Raji (cell line): ENCODE data around the gene CXorf65.

ENCODE experiments used
- POLR2A ChIP-seq: IDR thresholded peaks from 2 replicates; pipeline ENCODE4 v1.6.1; 2011; ENCODE audit warnings: low read depth, low read length, control low read depth; ENCODE audit not compliant: insufficient read depth

The CXorf65 gene

GRCh38 chrX:71111921-71112431, 5.4 kb upstream of the CXorf65 start:
- TF ChIP-seq POLR2A = no peak

- TF ChIP-seq POLR2A = peak; percentile 86
Observed at GRCh38 chrX:71111141-71111843, 4.8 kb upstream of the CXorf65 start, which contains the start of gene IL2RG. IL2RG (minus strand) TSS chrX:71111577; CDS start chrX:71111539, 38 bp downstream.

GRCh38 chrX:71109051-71109450, 2.5 kb upstream of the CXorf65 start:
- TF ChIP-seq POLR2A = no peak

GRCh38 chrX:71107762-71108360, 1.3 kb upstream of the CXorf65 start:
- no peak for TF ChIP-seq POLR2A

GRCh38 chrX:71107245-71107644, 705 bp upstream of the CXorf65 start:
- no peak for TF ChIP-seq POLR2A

- no peak for TF ChIP-seq POLR2A
Observed at GRCh38 chrX:71105628-71106027, 912 bp downstream of the CXorf65 start.

DNA sequence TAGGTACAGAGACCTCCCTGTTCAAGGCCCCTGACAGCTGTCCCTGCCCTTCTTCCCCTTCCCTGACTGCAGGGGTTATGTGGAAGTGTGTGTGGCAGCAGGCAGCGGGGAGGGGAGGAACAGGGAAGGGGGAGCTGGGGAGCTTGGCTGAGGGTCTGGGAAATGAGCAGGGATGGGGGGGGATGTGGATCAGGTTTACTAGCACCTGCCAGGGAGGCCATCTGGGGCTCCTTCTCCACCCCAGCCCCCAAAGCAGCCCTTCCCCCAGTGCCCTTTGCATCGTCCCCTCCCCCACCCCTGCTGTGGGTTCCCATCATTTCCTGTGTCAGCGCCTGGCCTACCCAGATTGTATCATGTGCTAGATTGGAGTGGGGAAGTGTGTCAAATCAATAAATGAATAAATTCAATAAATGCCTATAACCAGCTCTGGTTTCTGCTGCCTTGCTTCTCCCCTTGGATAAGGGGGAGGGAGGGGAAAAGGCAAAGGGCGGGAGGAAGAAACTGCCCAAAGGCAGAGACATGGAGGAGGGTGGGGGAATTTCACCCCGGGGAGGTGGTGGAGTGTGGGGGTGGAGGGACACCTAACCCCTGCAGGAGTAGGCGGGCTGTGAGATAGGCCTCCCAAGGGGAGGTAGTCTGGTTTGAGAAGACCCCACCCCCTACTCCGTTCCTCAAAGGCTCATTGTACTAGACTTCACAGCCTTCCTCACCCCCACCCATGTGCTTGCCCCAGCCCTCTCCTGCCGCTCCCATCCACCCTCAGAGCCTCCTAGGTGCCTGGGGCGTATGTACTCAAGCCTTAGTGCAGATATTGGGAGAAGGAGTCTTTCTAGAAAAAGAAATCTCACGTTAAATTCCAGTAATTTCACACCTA, 3.2 kb downstream of the CXorf65 start:
- TF ChIP-seq POLR2A = no peak

DNA sequence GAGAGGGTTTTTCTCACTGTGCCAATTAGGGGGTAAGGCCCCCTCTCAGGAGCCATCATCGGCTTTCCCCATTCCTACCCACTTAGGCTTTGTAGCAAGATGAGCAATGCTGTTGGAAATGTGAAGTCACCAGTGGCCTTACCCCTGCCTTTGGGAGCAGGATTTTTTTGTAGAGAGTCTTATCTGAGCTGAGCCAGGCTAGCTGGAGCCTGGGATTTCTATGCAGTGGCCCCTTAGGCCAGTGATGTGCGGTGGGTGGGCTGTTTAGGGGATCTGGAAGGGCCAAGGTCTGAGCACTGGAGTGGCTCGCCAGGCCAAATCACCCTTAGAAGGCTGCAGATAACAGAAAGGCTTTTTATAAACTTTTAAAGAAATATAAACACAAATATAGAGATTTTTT, 4.2 kb downstream of the CXorf65 start:
- TF ChIP-seq POLR2A = no peak

GRCh38 chrX:71100581-71101505, 5.7 kb downstream of the CXorf65 start:
- TF ChIP-seq POLR2A = no peak

- no peak for TF ChIP-seq POLR2A
Observed at GRCh38 chrX:71099736-71100135, 6.8 kb downstream of the CXorf65 start.

- no peak for TF ChIP-seq POLR2A
Observed at GRCh38 chrX:71098951-71099506, 7.5 kb downstream of the CXorf65 start.

GRCh38 chrX:71098302-71098701, 8.2 kb downstream of the CXorf65 start:
- TF ChIP-seq POLR2A = no peak

DNA sequence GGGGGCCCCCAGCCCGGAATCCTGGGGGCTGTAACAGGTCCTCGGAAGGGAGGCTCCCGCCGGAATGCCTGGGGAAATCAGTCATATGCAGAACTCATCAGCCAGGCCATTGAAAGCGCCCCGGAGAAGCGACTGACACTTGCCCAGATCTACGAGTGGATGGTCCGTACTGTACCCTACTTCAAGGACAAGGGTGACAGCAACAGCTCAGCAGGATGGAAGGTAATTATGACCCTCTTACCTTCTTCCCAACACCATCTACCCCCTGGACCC, 9.8 kb downstream of the CXorf65 start:
- no peak for TF ChIP-seq POLR2A

DNA sequence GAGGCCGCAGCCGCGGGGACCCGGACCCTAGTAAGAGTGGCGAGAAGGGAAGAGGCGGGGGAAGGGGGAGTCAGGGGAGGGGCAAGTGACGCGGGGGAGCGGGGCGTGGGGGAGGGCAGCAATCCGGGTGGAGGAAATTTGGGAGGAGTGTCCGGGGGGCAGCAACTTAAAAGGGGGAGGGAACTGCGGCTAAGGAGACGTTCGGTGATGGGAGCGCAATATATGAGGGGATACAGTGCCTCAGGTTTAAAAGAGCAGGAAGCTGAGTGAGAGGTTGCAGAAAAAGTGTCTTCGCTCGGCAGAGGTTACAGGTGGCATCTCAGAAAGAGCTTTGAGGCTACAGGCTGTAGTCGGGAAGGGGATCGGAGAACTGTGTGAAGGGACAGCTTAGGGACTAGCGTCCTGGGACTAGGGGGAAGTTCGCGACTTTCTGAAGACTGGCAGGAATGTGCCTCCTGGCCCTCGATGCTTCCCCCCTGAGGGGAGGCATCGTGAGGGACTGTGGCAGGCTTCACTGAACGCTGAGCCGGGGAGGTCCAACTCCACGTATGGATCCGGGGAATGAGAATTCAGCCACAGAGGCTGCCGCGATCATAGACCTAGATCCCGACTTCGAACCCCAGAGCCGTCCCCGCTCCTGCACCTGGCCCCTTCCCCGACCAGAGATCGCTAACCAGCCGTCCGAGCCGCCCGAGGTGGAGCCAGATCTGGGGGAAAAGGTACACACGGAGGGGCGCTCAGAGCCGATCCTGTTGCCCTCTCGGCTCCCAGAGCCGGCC, 10.4 kb downstream of the CXorf65 start:
- TF ChIP-seq POLR2A = 0 out of 2 replicates have a peak, but pooled peaks have one; percentile 31

- peak; percentile 49 for TF ChIP-seq POLR2A
Observed at GRCh38 chrX:71095555-71095980, 11.0 kb downstream of the CXorf65 start, which contains the start of gene FOXO4. FOXO4 (plus strand) TSS chrX:71095851; CDS start chrX:71096529, 678 bp downstream.
